CD4-positive, alpha-beta T cell treated with Interleukin-1 beta for 1 hour (primary cell): ENCODE results near the gene RFK.

Source experiments
- DNase-seq, 2 donors: peaks; one replicate each; pipeline ENCODE4 v3.0.0-alpha.2; 2020 to 2022

RFK gene

DNA sequence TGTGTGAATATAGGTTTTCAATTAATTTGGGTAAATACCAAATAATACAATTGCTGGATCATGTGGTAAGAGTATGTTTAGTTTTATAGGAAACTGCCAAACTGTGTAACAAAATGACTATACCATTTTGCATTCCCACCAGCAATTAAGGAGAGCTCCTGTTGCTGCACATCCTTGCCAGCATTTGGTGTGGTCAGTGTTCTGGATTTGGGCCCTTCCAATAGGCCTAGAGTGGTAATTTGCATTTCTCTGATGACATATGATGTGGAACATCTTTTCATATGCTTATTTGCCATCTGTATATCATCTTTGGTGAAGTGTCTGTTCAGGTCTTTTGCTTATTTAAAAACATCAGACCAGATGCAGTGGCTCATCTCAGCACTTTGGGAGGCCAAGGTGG, 11.6 kb upstream of the RFK start:
- DNase-seq = no peak

DNA sequence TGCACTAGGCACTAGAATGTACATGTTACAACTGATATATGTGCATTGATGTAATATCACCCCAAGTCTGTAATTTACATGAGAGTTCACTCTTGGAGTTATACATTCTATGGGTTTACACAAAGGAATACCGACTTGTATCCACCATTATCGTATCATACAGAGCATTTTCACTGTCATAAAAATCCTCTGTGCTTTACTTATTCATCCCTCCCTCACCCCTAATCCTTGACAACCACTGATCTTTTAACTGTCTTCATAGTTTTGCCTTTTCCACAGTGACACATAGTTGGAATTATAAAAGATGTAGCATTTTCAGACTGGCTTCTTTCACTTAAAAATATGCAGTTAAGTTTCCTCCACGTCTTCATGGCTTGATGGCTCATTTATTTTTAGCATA, 11.1 kb upstream of the RFK start:
- no peak for DNase-seq

DNA sequence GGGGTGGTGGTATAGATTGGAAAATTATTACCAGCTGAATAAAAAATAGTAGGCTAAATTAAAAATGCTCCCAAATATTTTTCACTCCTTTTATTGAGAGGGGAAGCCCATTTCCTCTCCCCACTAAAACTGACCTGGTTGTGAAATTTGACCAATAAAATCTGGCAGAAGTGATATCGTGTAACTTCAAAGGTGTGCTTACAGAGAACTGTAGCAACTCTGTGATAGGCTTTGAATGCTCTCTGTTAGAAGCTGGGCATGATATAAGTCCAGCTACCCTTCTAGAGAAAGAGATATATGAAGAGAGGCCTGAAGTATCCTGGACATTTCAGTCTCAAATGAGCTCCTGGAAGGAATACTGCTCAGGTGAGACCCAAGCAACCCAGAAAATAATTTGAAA, 10.2 kb upstream of the RFK start:
- no peak for DNase-seq

DNA sequence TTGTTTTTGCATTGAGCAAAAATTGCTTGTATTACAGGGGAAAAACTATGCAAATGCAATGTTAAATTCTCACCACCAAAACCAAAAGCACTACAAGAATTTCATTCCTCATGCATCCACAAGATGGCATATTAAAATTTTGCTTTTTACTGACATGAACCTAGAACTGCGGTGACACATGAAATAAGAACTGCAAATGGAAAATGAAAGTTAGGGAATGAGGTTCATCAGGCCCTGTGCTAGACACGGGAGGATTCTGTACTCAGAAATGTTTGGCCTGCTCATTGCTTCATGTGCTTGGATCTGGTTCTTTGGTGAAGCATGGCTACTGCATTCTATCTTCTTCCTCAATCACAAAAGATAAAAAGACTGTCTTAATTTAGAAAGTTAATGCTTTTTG, 9.1 kb upstream of the RFK start:
- peak; percentile 6 to 62 for DNase-seq

DNA sequence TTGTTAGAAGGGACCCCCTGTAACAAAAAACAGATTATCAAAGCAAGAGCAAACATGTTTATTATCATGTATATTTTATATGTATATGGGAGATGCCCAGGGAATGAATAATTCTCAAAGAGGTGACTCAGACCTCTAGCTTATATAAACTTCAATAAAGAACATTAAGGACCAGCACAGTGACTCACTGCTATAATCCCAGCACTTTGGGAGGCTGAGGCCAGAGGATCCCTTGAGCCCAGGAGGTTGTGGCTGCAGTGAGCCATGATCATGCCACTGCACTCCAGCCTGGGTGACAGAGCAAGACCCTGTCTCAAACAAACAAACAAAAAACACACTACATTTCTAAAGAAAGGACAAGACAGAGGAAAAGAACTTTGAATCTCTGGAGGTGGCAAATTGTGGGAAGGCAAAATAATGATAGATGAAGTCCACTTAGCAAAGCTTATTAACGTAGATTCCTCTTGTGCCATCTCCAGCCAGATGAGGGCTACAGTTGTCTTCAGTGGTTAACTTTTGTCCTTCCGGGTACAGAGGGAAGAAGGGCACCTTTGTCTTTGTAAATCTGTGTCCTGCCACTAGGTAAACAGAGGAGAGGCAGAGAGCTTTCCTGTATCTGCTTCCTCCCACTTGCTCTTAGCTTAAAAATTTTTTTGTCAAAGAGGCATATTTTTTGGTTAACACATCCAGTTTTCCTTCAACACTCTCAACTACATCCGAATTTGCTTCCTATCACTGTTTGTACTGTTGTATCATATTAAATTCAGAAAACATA, 7.5 kb upstream of the RFK start:
- no peak for DNase-seq

DNA sequence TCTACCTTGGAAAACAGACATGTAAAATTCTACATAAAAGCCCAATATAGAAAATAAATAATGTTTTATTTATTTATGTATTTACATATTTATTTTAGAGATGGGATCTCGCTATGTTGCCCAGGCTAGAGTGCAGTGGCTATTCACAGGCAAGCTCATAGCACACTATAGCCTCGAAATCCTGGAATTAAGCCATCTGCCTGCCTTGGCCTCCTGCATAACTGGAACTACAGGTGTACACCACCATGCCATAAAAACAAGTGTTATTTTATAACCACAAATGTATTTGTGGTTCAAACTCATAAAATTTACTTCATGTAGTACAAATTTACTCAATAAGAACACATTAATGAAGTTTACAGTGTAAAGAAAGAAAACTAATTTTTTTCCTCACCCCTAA, 7.0 kb upstream of the RFK start:
- no peak for DNase-seq

DNA sequence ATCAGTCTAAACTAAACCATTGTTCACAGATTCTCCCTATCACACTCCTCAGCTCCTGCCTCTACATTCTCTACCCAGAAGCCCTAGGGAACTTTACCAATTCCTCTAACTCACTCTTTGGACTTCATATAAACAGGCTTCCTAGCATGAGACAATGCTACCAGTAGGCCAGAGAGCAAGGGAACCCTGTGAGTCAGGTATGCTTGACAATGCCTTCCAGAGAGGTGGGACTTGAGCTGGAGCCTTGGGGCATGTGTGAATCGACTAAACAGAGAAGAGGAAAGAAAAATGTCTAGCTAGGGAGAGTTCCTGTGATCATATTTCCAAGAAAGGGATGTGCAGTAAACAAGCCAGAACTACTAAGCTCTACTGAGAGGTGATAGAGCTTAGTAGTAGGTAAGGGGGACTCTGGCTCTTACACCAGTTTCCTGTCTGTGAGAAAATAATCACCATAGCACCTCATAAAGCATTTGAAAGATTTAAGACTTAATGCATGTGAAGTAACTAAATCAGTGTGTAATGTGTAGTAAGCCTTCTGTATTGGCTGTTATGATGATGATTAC, 6.4 kb upstream of the RFK start:
- no peak for DNase-seq

DNA sequence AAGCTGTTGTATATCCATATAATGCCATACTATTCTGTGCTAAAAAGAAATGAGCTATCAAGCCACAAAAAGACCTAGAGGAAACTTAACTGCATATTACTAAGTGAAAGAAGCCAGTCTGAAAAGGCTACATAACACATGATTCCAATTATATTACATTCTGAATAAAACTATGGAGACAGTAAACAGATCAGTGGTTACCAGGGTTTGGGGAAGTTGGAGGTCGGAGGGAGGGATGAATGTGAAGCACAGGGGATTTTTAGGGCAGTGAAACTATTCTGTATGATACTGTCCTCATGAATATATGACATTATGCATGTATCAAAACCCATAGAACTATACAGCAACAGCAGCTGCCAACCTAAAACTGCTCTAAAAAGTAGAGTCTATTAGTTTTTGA, 5.6 kb upstream of the RFK start:
- DNase-seq = no peak

DNA sequence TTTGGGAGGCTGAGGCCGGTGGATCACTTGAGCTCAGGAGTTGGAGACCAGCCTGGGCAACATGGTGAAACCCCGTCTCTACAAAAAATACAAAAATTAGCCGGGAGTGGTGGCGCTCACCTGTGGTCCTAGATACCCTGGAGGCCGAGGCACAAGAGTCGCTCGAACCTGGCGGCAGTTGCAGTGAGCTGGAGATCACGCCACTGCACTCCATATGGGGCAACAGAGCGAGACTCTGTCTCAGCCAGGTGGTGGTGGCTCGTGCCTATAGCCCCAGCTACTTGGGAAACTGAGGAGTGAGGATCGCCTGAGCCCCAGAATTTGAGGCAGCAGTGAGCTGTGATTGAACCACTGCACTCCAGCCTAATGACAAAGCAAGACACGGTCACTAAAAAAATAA, 2.4 kb upstream of the RFK start:
- no peak for DNase-seq

DNA sequence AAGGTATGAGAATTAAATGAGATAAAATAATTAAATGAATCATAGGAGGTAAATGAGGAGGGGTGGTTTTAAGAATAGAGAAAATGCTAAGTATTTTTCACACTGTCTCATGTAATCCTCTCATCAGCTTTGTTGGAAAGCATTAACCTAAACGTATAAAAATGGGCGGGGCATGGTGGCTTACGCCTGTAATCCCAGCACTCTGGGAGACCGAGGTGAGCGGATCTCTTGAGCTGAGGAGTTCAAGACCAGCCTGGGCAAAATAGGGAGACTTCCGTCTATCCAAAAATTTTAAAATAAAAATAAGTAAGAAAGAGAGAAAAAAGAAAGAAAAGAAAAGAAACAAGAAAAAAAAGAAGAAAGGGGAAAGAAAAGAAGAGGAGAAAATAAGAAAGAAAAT, 1.9 kb upstream of the RFK start:
- DNase-seq = no peak

DNA sequence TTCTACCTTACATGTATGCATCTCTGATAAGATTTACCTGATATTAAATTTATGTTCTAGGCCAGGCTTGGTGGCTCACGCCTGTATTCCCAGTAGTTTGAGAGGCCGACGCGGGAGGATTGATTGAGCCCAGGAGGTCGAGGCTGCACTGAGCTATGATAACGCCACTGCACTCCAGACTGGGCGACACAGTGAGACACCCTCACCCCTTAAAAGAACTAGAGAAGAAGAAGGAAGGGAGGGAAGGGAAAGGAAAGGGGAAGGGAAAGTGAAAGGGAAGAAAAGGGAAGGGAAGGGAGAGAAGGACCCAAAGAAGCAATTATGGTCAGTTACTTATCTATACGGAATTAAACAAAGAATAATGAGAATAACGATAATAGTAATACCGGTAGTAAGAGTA, 1.2 kb upstream of the RFK start:
- DNase-seq = no peak

DNA sequence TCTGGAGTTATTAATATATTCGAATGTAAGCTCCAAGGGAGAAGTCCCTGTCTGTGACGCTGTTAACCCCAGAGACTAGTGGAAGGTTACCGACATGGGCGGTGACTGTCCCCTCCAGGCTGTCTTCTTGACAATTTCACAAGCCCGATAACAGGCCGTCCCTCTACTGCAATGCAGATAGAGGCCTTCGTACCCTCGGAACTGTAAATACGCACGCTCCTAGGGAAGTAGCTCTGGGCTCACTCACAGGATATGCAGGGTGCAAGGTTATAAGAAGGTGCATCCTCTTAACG, 680 bp upstream of the RFK start:
- peak; percentile 67 to 69 for DNase-seq

DNA sequence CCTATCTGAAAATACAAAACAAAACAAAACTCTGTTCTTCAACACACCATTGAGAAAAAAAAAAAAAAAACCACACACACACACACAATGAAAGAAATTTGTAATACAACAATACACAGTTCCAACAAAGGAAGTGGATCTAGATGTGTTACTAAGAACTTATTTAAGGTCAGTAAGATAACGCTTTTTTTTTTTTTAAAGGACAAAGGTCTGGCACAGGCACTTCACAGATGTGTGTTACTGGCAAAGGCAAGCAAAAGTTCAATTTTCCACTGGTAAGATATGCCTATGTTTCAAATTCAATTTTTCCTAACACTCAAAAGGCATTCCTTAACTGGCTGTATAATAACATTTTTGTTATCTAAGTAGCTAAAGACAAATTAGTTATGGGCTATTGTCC, 3.6 kb downstream of the RFK start:
- DNase-seq = no peak

DNA sequence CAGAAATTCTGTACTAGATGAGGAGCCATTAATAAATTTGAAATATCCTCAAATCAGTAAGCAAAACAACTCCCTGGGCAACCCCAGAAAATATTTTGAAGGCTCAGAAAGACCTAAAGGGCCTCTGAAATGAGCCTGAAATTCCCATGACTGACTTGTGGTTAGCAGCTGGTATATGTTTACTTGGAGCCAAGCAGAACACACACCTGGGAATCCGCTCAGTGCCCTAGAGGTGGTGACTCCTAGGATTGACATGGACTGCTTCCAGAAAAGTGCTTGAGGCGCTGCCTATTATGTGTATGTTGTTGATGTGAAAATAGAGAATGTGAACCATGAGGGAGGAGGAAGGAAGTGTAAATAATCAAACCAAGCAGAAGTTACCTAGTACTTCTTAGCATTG, 14.7 kb downstream of the RFK start:
- no peak for DNase-seq

DNA sequence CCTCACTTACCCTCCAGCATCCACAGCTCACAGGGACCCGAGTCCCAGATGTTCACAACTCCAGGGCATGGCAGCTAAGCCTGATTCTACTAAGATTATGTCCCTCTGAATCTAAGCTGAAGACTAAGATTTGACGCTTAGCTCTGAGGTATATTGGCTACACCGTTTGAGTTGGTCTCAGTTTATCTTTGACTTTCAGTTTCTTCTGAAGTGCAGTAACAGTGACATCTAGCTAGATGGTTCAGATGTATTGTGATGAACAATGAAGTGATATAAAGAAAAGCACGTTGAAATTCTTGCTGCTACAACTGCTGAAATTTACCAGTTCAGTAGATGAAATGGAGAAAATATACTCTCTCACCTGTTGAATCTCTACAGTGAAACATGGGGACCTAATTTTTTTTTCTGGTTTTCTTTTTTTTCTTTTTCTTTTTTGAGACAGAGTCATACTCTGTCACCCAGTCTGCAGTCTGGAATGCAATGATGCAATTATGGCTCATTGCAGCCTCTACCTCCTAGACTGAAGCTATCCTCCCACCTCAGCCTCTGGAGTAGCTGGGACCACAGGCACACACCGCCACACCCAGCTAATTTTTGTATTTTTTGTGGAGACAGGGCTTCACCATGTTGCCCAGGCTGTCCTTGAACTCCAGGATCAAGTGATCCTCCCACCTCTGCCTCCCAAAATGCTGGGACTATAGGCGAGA, 15.7 kb downstream of the RFK start:
- no peak for DNase-seq

DNA sequence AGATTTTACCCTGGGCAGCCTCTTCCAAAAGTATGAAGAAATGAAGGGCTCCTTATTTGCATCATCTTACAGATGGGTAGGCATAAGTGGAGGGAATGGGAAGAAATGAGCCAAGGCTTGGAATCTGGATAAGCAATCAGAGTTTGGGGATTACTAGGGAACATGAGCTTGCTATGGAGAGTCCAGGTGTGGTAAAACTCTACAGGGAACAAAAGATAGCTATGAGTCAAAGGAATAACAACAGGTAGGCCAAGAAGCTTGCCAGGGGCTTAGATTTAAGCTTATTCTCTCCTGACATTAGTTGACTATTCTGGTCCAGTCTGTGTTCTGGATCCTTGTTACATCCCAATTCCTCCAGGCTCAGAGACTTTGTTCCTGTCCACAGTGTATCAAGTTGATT, 16.4 kb downstream of the RFK start:
- DNase-seq = no peak

DNA sequence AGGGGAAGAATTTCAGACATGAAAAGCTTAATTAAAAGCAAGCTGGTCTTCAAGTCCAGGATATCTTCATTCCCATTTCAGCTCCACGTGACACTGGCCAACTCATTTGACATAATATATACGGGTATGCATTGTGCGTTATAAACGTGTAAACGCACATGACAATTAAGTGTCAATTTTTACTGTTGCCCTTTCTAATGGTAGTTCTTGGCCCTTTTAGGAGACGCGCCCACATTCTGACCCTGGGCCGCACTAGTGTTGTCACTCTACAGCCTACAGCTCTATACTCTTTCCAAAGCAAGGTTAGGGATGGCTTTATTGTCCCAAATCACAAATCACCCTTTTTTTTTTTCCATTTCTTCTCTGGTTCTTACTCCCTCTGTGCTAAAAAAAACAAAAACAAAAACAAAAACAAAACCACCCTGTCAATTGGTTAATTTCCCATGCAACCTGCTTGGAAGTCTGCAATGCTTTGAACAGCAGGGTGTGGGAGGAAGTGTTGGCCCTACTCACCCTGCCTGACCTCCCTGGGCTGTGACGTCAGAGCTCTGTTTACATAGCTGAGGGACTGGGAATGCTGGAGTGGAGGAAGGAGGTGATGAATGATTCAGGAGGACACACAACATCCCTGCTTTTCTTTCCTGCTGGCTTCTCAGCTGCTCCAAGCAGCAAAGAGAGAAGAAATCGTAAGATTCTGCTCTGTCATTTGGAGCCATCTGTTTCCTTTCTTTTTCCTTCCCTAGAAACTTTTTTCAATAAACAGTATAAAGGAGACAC, 19.3 kb downstream of the RFK start:
- DNase-seq = no peak

DNA sequence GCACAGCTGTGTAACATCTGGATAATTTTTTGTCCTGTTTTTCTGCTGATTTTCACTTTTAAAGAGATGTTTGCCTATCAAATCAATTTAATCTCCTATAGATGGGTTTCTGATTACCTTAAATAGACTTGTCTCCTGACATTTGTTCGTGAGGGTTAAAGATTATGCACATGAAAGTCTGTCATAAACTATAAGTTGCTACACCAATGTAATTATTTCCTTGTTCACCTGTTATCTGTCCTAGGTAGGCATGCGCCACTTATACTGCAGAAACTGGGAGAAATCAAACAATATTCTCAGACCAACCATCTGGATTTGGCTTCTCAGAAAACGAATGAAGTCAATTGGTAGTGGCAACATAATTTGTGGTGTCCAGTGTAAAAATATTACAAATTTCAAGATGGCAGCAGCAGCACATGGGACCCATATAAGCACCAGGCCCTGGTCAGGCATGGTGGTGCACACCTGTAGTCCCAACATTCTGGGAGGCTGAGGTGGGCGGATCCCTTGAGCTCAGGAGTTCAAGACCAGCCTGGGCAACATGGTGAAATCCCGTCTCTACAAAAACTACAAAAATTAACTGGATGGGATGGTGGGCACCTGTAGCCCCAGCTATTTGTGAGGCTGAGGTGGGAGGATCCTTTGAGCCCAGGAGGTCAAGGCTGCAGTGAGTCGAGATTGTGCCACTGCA, 20.3 kb downstream of the RFK start:
- no peak for DNase-seq

DNA sequence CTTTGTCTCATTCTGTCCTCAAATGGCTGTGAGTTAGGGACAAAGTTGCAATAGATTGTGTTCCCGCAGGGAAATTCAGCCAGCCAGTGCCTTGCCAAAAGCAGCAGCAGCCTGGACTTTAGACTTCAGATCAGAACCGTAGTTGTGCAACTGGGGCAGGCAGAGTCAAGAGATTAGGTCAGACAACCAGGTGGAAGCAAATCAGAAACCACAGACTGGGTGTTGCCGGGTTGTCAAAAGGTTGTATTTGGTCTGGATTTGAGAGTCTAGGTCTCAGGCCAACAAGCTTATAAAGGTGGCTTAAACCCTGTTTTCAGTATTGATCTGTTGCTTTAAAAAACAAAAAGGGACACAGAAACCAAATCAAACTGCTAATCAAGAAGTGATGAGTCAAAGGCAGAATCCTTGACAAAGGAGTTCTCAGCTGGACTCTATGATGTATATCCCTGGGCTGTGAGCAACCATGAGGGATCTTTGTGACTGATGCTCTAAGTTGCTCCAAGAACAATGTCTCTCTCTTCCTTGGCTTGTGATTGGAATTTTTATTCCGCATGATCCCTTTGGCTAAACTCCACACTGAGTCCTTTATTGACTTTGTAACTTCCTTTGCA, 20.9 kb downstream of the RFK start:
- DNase-seq = no peak

DNA sequence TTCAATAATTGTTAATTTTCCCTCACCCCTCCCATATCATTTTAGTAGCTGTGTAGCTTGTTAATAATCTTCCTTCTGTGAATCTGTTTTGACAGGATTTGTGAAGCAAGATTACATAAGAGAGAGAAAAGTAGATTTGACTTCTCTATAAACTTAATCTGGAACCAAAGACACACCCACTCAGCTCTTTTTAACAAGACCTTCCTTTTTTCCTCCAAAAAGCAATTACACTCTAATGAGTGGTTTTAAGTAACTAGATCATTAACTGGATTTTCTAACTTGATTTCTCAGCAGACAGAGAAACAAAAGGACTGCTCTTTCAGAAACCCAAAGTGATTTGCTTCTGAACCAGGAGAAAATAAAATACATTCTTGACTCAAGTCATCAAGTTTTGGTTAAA, 21.9 kb downstream of the RFK start:
- DNase-seq = no peak

DNA sequence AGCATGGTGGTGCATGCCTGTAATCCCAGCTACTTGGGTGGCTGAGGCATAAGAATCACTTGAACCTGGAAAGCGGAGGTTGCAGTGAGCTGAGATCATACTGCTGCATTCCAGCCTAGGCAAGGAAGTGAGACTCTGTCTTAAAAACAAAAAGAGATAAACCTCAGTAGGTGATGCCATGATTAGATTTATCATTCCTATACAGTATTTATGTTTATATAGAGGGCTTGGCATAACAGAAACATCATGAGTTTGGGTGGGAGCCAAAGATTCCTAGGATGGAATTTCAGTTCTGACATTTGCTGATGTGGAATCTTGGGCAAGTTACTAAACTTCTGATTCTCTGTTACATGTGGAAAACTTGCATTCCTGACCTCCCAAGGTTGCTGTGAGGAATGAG, 22.3 kb downstream of the RFK start:
- DNase-seq = no peak

DNA sequence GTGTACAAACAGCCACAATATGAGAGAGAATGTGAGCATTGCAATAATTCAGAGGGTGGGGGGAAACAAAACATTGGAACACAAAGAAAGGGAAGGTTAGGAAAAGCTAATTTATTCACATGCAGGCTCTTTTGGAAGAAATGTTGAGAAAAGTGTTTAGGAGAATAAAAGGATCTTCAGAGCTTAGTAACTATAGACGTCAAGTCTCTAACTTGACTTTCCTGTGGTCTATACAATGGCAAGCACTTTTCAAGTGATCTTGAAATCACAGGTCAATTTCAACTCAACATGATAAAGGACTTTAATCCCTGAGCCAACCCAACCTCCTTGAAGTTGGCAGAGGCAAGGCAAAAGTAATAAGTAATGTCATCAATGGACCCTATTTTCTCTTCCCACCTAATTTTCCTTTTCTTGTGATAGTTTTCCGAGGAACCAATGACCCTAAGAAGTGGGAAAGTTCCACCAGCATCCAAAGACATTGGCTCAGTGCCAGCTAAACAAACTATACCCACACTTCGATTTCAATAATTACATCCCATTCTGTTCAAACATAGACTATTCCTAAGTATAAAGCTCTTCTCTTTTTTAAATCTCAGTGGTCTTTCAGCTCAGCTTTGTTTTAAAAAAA, 23.7 kb downstream of the RFK start:
- no peak for DNase-seq
